Endometrial microvascular endothelial cells (primary cell): ENCODE data around the gene TBL1X. TPM values are rescaled to one million over a fixed set of nuclear protein-coding genes. Genes with fewer than 3 reads are reported as not detected.

Experiments
- in situ Hi-C: cut with HindIII; loops from 2 replicates; pipeline ENCODE4 v1.10.0; 2017; ENCODE audit warnings: low sequenced_read_pairs, low pct_unique_long_range_greater_than_20kb; ENCODE audit errors: inconsistent ontology term
- total RNA-seq: library from RNA; depleted of rRNA; stranded (reverse); fragments of >200 nt; gene quantifications from one replicate; pipeline ENCODE4 v1.2.3, GENCODE V29; 2015; ENCODE audit errors: inconsistent ontology term

TBL1X gene
- total RNA-seq, 1 donor from 2014 or later: 33.8 TPM

DNA sequence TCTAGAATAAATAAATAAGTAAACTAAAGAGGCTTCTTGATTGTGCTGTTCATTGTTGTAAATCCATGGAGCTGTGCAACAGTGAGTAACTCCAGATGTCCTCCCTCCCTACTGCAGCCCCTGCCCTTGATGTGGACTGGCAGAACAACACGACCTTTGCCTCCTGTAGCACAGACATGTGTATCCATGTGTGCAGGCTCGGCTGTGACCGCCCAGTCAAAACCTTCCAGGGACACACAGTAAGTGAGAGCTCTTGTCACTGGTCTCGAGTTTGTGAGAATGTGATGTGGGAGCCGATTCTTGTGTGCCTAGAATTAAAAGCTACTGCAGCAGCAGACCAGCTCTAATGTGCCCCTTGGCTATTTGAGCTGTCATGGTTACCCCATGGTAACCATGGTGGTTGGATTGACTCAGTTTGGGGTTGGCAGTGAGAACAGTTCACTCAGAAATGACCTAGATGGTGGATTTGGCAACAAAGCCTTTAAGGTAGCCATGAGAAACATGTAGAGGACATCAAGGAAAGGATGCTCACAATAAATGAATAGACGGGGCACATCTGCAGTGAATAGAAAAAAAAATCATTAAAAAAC lies 240.1 kb downstream of the TBL1X start:
- in situ Hi-C loops: no loop called here

DNA sequence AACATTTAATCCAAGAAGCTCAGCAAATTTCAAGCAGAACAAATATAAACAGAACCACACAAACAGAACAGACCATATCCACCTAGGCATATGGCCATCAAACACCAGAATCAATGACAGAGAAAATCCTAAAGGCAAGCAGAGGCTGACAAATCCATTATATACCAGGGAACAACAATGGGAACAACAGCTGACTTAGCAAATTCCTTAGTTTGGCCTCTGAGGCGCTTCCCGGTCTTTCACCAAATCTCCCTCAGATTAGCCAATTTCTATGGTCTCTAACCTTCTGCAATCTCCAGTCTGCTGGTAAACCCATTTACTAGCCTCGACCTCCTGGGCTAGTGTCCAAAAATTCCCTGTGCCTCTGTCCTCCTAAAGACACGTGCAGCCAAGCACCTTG lies 241.6 kb downstream of the TBL1X start:
- in situ Hi-C loops: no loop called here

DNA sequence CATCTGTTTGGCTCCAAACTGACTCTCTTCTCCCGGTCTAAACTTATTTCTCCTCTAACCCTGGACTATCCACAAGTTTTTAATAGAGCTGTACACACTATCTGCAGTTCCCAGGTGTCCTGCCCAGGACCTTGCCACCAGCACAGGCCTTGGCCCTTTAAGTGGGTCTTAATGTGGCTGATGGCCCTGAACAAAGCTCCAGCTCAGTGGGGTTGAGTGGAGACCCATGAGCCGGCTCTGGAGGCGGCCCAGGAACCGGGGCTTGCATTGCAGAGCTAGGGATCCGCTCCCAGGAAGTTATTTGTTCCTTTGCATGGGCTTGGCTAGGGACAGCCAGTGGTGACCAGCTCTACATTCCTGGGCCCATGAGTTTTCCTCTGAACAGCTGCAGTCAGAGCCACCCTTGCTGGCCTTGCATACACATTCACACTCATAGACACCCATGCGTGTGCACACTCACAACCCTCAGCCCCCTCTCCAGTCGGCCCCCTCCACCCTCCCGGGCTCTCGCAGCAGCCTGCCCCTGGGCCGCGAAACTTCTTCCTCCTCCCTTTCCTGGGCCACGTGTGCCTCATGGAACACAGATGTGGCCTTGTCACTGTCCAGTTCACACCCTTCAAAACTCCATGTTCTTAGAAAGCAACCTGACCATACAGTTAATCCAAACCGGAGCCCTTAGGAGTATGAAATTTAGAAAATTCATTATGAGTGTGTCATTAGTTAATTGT lies 242.6 kb downstream of the TBL1X start:
- in situ Hi-C loops: no loop called here

DNA sequence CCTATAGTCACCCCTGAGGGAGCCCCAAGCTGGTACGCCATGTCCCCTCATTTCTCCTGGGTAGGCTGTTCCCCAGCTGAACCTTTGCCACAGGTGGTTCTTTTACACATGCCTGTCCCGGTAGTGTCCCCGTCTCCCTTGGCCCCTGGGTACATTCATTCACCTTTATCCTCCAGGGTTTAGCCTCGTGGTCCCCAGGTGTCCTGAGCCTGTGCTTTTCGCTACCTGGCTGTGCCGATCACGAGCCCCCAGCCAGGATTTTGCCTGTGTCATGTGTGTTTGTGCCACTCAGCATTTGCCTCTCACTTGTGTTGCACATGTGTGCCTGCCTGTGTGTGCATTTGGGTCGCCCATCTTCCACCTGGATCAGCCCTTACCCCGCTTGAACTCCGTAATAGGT lies 243.2 kb downstream of the TBL1X start:
- in situ Hi-C loops: no loop called here

DNA sequence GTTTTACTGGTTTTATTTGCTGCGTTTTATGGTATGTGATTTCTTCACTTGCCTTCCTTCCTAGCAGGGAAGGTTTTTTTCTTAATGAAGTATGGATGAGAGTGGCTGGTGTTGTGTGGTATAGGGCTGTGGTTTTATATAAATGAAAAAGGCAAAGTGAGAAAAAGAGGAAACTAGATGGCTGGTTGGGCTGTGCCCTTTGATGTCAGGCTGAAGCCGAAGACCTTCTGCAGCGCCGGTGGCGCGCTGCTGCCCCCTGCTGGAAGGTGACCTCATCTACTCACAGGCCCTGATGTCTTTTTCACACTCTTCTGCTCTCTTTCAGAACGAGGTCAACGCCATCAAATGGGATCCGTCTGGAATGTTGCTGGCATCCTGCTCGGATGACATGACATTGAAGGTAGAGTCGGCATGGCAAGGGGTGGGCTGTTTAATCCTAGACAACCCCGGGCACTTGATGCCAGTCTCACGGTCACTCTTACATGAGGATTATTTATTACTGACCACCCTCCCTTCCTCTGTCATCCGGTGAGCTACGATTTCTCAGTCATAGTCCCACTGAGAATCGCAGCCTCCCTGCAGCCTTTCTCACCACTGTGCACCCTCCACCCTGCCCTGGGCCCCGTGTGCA lies 244.2 kb downstream of the TBL1X start:
- in situ Hi-C loops: no loop called here

DNA sequence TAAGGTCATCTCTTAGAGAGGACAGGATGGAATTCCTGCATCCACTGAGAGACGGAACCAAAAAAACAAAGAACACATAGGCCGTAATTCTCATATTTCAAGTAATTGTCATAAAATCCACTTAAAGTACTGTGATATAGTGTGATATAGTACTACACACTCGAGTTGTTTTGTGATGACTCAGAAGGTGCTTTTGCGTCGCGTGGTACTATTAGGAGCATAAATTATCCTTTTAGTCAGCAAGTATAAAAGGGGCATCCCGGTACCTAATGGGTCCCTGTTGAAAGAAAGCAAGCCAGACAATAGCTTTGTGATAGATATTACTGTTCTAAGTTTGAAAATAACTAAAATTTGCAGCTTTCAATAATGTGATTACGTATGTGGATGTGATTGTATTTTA lies 245.5 kb downstream of the TBL1X start:
- in situ Hi-C loops: no loop called here

DNA sequence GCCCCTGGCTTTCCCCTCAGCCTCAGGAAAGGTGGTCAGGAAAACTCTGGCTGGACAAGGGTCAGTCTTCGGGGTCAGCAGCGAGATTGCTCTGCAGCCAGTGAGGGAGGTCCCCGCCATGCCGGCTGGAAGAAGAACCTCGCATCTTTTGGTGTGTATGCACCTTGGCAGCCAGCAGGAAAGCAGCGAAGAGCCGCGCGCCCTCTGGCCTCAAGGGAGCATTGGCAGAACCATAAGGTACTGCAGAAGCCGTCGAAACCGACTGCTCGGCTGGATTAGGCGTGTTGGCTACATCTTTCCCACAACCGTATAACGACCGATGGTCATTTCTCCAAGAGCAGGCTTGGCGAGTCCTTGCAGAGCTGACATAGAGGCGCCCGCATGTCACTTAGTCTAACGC lies 252.5 kb downstream of the TBL1X start:
- in situ Hi-C loops: no loop called here

DNA sequence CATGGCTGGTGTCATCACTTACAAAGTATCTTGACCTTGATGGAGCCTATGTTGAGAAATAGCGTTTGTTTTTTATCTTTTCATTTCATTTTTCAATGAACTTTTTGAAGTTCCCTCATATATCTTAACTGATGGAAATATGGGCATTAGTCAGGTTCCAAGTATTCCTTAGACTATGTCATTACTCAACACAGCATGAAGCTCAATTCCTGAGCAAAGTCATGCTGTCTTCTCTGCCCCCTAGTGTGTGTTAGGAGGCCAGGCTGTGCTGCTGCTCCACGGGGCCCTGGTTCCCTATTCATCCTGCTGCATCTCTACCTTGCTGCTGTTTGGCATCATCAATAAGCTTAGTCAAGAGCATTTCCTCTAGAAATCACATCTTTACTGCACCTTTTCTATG lies 259.9 kb downstream of the TBL1X start:
- in situ Hi-C loops: no loop called here

DNA sequence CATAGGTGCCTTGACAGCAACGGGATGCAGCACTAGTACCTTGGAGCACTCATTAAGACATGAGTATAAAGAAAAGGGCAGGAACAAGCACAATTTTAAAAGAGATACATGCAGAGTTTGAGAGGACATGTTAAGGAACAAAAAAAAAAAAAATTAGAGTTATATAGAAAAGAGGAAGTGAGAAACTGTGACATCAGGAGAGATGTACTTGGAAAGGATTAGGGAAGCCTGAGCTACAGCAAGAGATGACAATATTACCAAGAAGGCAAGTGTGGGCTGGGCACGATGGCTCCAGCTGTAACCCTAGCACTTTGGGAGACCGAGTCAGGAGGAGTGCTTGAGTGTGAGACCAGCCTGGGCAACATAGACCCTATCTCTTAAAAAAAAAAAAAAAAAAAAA lies 263.4 kb downstream of the TBL1X start:
- in situ Hi-C loops: no loop called here

DNA sequence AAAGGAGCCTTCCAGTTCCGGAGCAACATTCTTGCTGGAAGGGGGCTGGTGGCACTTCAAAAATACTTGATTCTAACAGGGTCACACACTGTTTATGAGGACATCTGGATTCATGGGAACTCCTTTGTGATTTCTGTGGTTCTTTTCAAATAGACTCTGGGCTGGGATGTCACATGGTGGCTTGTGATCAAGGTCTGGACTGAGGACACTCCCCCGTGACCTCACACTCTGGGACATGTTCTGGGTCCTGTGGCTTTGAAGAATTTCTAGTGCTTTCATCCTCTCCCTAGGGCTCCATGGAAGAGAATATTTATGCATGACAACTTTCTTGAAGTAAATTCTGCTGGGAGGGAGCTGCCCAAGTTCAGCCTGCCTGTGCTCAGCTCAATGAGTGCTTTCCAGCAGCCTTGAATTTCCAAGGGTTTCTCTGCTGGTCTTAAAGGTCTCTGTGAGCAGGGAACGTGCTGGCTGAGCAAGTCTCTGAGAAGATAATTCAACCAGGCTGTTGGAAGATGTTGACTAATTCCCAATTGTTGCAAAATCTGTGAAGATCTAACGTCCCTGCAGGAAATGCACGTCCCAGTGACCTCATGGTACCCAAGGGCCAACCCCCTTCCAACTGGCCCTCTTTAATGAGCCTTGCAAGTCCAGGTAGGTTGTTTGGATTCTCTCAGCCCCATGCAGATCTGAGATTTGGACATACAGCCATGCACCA lies 264.5 kb downstream of the TBL1X start:
- in situ Hi-C loops: no loop called here

DNA sequence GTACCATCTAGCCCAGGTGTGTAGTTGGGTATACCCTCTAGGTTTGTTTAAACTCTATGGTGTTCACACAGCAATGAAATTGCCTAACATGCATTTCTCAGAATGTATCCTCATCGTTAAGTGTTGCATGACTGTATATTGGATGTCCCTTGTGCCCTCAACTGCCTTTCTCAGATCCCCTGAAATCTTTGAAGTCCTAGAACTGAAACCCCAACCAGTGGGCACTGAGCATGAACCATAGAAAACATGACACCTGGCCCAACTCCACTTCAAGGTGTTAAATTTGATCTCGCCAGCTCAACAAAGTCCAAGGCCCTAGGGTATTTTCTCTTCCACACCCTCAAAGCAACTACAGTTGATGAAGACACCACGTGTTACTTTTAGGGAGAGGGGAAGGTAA lies 265.2 kb downstream of the TBL1X start:
- in situ Hi-C loops: no loop called here

DNA sequence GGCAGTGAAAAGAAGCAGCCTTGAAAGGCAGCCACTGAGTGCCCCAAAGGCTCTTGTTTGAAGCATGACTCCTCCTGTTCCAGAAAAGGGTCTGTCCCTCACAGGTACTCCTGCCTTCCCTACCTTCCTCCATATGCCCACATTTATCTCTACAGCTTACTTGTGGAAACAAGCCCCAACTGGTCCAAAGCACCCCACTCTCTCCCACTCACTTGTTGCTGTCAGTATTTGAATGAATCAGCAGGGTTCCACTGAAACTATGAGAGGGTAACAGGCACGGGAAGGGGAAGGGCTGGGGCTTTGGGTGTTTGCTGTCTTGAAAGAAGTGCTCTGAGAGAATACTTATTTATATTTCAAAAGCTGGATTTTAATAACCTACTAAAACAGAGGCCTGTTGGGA lies 265.9 kb downstream of the TBL1X start:
- in situ Hi-C loops: no loop called here

DNA sequence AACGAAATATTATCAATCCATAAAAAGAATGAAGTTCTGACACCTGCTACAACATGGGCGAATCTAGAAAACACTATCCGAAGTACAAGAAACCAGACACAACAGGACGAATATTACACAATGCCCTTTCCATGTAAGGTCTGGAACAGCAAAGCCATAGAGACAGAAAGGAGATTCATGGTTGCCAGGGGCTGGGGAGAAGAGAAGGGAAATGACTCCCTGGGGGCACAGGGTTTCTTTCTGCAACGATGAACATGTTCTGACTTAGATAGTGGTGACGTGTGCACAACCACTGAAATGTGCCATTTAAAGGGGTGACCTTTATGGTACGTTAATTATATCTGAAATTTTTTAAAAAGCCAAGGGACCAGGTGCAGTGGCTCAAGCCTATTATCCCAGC lies 272.5 kb downstream of the TBL1X start:
- in situ Hi-C loops: no loop called here

DNA sequence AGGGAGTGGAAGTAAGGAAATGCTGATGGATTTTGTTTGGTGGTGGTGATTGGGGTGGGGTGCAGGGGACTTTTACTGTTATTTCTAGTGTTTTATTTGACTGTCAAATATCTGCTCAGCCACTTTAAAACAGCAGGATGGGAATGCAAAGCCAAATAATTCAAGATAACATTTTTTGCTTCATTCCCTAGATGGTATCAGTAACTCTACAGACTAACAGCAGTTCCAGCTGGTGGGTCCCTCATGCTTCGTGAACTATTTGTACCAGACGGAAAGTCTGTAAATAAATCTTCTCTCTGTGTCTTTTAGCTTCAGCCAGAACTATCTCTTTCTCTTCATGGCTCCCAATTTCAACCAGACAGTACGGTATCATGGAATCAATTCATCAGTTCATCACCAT lies 273.3 kb downstream of the TBL1X start:
- in situ Hi-C loops: no loop called here

DNA sequence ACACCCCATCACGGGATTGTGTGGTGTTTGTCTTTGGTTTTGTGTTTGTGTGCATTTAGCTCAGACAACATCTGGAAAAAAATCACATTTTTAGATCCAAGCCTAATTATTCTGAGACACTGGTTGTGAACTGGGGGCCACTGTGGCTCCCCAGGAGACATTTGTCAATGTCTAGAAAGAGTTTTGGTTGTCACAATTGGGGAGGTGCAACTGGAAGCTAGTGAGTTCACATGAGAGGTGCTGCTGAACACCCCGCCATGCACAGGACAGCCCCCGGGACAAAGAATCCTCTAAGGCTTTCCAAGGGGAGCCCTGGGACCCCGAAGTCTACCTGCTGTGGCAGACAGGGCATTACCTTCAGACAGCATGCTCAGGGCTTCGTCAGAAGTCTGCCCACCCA lies 274.3 kb downstream of the TBL1X start:
- in situ Hi-C loops: no loop called here

DNA sequence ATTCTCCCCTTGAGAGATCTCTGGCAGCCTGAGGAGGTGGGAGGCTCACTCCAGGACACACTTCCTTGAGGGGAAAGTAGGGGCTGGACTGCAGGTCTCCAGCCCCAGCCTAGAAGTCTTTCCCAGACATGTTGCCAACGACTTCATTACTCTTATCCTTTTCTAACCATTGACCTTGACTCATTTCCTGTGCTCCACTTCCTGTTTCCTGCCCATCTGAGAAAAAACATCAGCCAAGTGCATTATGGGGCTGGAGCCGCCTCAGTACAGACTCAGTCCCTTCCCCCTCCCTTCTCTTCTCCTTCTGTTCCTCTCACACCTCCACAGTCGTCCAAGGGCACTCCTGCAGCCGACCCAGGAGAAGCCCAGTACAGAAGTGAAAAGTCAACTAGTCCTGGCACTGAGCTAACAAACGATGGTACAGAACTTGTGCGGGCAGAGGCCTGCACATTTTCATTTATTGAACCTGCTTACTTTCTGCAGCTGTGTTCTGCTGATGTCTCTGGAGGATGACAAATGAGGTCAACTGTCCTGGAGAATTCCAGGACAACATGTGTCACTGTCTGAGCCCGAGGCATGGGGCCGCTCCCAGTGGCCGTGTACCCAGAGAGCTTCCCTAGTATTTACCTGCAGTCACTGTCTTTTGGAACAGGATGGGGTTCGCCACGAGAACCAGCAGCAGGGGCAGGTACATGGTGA lies 280.7 kb downstream of the TBL1X start:
- in situ Hi-C loops: no loop called here

DNA sequence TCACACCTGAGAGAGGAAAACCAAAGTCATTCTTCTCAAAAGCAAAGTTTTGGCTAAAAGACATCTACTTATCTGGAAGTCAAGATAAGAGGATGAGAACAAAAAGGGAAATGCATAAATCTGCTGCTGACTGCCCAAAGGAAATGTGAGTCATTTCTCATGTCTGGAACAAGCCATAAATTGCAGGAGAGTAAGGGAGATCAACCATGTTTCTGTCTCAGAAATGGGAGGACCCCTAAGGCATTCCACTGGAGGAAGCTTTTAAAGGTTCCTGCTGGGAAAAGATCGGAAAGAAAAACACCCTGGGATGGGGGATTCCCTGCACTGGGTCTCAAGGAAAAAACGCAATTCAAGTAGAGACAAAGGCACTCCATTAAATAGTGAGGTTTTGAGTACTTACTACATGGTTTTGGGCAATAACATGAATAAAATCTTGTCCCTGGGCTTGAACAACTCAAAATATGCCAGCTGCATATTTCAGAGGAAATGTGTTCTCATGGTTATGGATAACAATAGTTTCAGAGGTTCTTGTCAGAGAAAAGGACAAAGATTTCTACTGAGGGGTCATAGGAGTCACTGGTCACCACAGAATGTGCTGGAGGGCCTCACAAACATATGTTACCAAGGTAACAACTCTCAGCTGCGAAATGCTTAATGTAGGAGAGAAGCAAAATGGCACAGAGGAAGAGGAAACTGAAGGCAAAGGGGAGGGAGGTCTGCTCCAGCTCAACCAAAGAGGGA lies 281.5 kb downstream of the TBL1X start:
- in situ Hi-C loops: no loop called here

DNA sequence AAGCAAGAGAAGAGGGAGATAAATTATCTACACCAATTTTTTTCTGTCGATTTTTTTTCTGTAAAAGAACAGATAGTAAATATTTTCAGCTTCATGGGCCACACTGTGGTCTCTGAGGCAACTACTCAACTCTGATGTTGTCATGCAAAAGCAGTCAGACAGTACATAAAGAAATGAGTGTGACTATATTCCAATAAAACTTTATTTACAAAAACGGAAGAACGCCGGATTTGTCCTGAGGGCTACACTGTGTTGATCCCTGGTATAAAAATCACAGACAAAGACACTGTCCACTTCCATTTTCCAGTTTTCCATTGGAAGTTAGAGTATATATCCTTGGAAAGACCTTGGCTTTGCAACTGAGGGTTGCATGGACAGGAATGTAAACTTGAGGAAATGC lies 282.8 kb downstream of the TBL1X start:
- in situ Hi-C loops: no loop called here
